H9 (cell line): ENCODE data around the gene TSPAN4. TPM values are rescaled to one million over a fixed set of nuclear protein-coding genes. Genes with fewer than 3 reads are reported as not detected.

Source experiments
- DNase-seq: peaks from one replicate; pipeline ENCODE4 v3.0.0-alpha.2; 2017
- H2AFZ ChIP-seq: one replicate; pipeline ENCODE4 v1.6.1; 2013; ENCODE audit warnings: mild to moderate bottlenecking, low read length, control low read depth, moderate library complexity
- H2AK5ac ChIP-seq: 2 replicates; pipeline ENCODE4 v1.6.1; 2013; ENCODE audit warnings: low read length, control low read depth, mixed read lengths; ENCODE audit not compliant: insufficient read length
- H2BK120ac ChIP-seq: one replicate; pipeline ENCODE4 v1.6.1; 2013; ENCODE audit warnings: low read depth, mild to moderate bottlenecking, low read length, control low read depth, inconsistent platforms; ENCODE audit not compliant: poor library complexity, severe bottlenecking
- H2BK12ac ChIP-seq: 2 replicates; pipeline ENCODE4 v1.6.1; 2013; ENCODE audit warnings: low read length, control low read depth, mixed read lengths, low read depth; ENCODE audit not compliant: insufficient read length
- H2BK15ac ChIP-seq: 2 replicates; pipeline ENCODE4 v1.6.1; 2013; ENCODE audit warnings: low read depth, low read length, control low read depth
- H2BK20ac ChIP-seq: one replicate; pipeline ENCODE4 v1.6.1; 2013; ENCODE audit warnings: low read depth, mild to moderate bottlenecking, low read length, control low read depth, inconsistent platforms; ENCODE audit not compliant: poor library complexity, severe bottlenecking
- H2BK5ac ChIP-seq: 2 replicates; pipeline ENCODE4 v1.6.1; 2013; ENCODE audit warnings: low read length, control low read depth, mixed read lengths; ENCODE audit not compliant: insufficient read length
- H3K14ac ChIP-seq: 2 replicates; pipeline ENCODE4 v1.6.1; 2013; ENCODE audit warnings: low read length, control low read depth; ENCODE audit not compliant: insufficient read depth
- H3K18ac ChIP-seq: 2 replicates; pipeline ENCODE4 v1.6.1; 2013; ENCODE audit warnings: low read depth, mild to moderate bottlenecking, mixed read lengths, low read length, control low read depth; ENCODE audit not compliant: insufficient read length
- H3K23ac ChIP-seq: 2 replicates; pipeline ENCODE4 v1.6.1; 2013; ENCODE audit warnings: low read length, control low read depth, mixed read lengths, low read depth; ENCODE audit not compliant: insufficient read length
- H3K23me2 ChIP-seq: 2 replicates; pipeline ENCODE4 v1.6.1; 2013; ENCODE audit warnings: low read depth, mild to moderate bottlenecking, mixed read lengths, low read length, control low read depth; ENCODE audit not compliant: insufficient read length, poor library complexity, severe bottlenecking
- H3K27ac ChIP-seq: 2 replicates; pipeline ENCODE4 v1.5.1; 2013; ENCODE audit warnings: low read length, control low read depth, mixed read lengths, low read depth; ENCODE audit not compliant: insufficient read length
- H3K27me3 ChIP-seq: 2 replicates; pipeline ENCODE4 v1.6.1; 2013; ENCODE audit warnings: low read length, control low read depth, inconsistent platforms; ENCODE audit not compliant: insufficient read depth
- H3K4ac ChIP-seq: 2 replicates; pipeline ENCODE4 v1.6.1; 2013; ENCODE audit warnings: low read depth, mild to moderate bottlenecking, control low read depth, inconsistent platforms, low read length, moderate library complexity
- H3K4me1 ChIP-seq: 2 replicates; pipeline ENCODE4 v1.6.1; 2013; ENCODE audit warnings: low read length, control low read depth, inconsistent platforms; ENCODE audit not compliant: insufficient read depth
- H3K4me2 ChIP-seq: 2 replicates; pipeline ENCODE4 v1.6.1; 2013; ENCODE audit warnings: low read length, control low read depth, mixed read lengths; ENCODE audit not compliant: insufficient read length, insufficient read depth
- H3K56ac ChIP-seq: 2 replicates; pipeline ENCODE4 v1.6.1; 2013; ENCODE audit warnings: low read depth, mild to moderate bottlenecking, mixed read lengths, low read length, control low read depth; ENCODE audit not compliant: insufficient read length
- H3K79me1 ChIP-seq: 2 replicates; pipeline ENCODE4 v1.6.1; 2013; ENCODE audit warnings: low read depth, mild to moderate bottlenecking, moderate library complexity, low read length, control low read depth, inconsistent platforms; ENCODE audit not compliant: insufficient read depth, poor library complexity, severe bottlenecking
- H3K79me2 ChIP-seq: 2 replicates; pipeline ENCODE4 v1.6.1; 2013; ENCODE audit warnings: low read length, control low read depth, inconsistent platforms; ENCODE audit not compliant: insufficient read depth
- H3K9ac ChIP-seq: 2 replicates; pipeline ENCODE4 v1.6.1; 2013; ENCODE audit warnings: low read length, control low read depth, mixed read lengths; ENCODE audit not compliant: insufficient read length; ENCODE audit errors: extremely low read depth
- H3K9me3 ChIP-seq: one replicate; pipeline ENCODE4 v1.6.1; 2013; ENCODE audit warnings: low read depth, low read length, inconsistent platforms; ENCODE audit not compliant: control insufficient read depth
- H3T11ph ChIP-seq: one replicate; pipeline ENCODE4 v1.6.1; 2013; ENCODE audit warnings: mild to moderate bottlenecking, low read length, control low read depth, inconsistent platforms
- H4K20me1 ChIP-seq: one replicate; pipeline ENCODE4 v1.6.1; 2013; ENCODE audit not compliant: control insufficient read depth, insufficient read length, insufficient read depth
- H4K5ac ChIP-seq: 2 replicates; pipeline ENCODE4 v1.6.1; 2013; ENCODE audit warnings: low read depth, mild to moderate bottlenecking, mixed read lengths, low read length, control low read depth; ENCODE audit not compliant: insufficient read length
- H4K8ac ChIP-seq: replicated peaks from 2 replicates; pipeline ENCODE4 v1.6.1; 2013; ENCODE audit warnings: low read length, control low read depth, mixed read lengths, low read depth; ENCODE audit not compliant: insufficient read length
- H4K91ac ChIP-seq: 2 replicates; pipeline ENCODE4 v1.6.1; 2013; ENCODE audit warnings: low read depth, mild to moderate bottlenecking, moderate library complexity, mixed read lengths, low read length, control low read depth; ENCODE audit not compliant: insufficient read length
- H3K27ac Mint-ChIP-seq, 3 experiments: 2 replicates in 2 of 3; 3 replicates in 1 of 3; pipeline ENCODE4 v1.8.0; 2020 to 2021; ENCODE audit warnings: mixed read lengths in 3 of 3, mild to moderate bottlenecking in 1 of 3, moderate library complexity in 1 of 3
- H3K27me3 Mint-ChIP-seq: 2 replicates; pipeline ENCODE4 v1.8.0; 2021; ENCODE audit warnings: low read depth, mild to moderate bottlenecking, moderate library complexity, mixed read lengths
- H3K36me3 Mint-ChIP-seq, 3 experiments: 2 replicates in 2 of 3; 3 replicates in 1 of 3; pipeline ENCODE4 v1.8.0; 2020 to 2021; ENCODE audit warnings: low read depth in 3 of 3, mixed read lengths in 3 of 3; ENCODE audit not compliant: insufficient read depth in 1 of 3
- H3K4me1 Mint-ChIP-seq, 2 experiments: 2 replicates each; pipeline ENCODE4 v1.8.0; 2020; ENCODE audit warnings: mixed read lengths in 2 of 2
- H3K4me3 Mint-ChIP-seq, 2 experiments: 2 replicates in 1 of 2; 3 replicates in 1 of 2; pipeline ENCODE4 v1.8.0; 2020 to 2021; ENCODE audit warnings: mild to moderate bottlenecking in 2 of 2, mixed read lengths in 2 of 2, moderate library complexity in 1 of 2
- H3K9me3 Mint-ChIP-seq, 2 experiments: 2 replicates in 1 of 2; 3 replicates in 1 of 2; pipeline ENCODE4 v1.8.0; 2020; ENCODE audit warnings: mild to moderate bottlenecking in 2 of 2, mixed read lengths in 2 of 2, moderate library complexity in 1 of 2
- CTCF ChIP-seq: fragments of 200-600 bp; sonication (generic); conservative IDR thresholded peaks from 3 replicates; pipeline ENCODE4 v1.8.0; 2021; ENCODE audit warnings: antibody characterized with exemption, mild to moderate bottlenecking
- WGBS: extraction: QIAGEN DNeasy Blood & Tissue Kit; methylation state at CpG from one replicate; pipeline ENCODE4 v1.1.7; 2013; ENCODE audit warnings: missing lambda C conversion rate, low lambda C conversion rate, mixed read lengths; ENCODE audit not compliant: insufficient read length; ENCODE audit errors: extremely low coverage; 5-methylcytosine and 5-hydroxymethylcytosine counted together
- total RNA-seq: library from RNA; stranded (reverse); gene quantifications from 2 replicates; pipeline ENCODE4 v1.2.1, GENCODE V29; 2021

TSPAN4 gene
- total RNA-seq, 1 experiment from 2014 or later: 64.6 TPM

- TF ChIP-seq CTCF: peak; percentile 36; the same call in 2 of the 3 replicates
- H3K4me1 Mint-ChIP-seq: peaks cover 2 to 3% of the 10 kb centered on the region in 2 experiments; a peak in 3 of 4 replicates
- H2AFZ ChIP-seq: no peak overlapping the region
- no peak overlapping the region for H3K18ac ChIP-seq
- H4K5ac ChIP-seq: no peak overlapping the region
- H3K27me3 ChIP-seq: no peaks in the 10 kb centered on the region
- no peaks in the 10 kb centered on the region for H3K9me3 ChIP-seq
- no CpG with 5 or more reads among the region's 14 CpGs for WGBS
- H3K4me2 ChIP-seq: no peak overlapping the region
- no peaks in the 10 kb centered on the region for H3K27me3 Mint-ChIP-seq
- DNase-seq: no peak
- no peak overlapping the region for H4K8ac ChIP-seq
- no peak overlapping the region for H3T11ph ChIP-seq
- H3K9me3 Mint-ChIP-seq: no peaks in the 10 kb centered on the region
- no peak overlapping the region for H3K56ac ChIP-seq
- H2BK15ac ChIP-seq: no peak overlapping the region
- H2BK120ac ChIP-seq: no peak overlapping the region
- no peak overlapping the region for H4K91ac ChIP-seq
- peaks cover 27 to 52% (median 52%) of the 10 kb centered on the region in 3 experiments for H3K36me3 Mint-ChIP-seq
- no peaks in the 10 kb centered on the region for H4K20me1 ChIP-seq
- no peak overlapping the region for H3K4me3 Mint-ChIP-seq
- no peak overlapping the region for H3K23ac ChIP-seq
- no peak overlapping the region for H2BK5ac ChIP-seq
- H3K9ac ChIP-seq: no peak overlapping the region
- no peak overlapping the region for H3K14ac ChIP-seq
- H2BK12ac ChIP-seq: no peak overlapping the region
- no peak overlapping the region; a peak in 1 of 7 replicates for H3K27ac Mint-ChIP-seq
- H3K79me1 ChIP-seq: no peaks in the 10 kb centered on the region
- H3K79me2 ChIP-seq: no peaks in the 10 kb centered on the region
- no peak overlapping the region for H3K27ac ChIP-seq
- H3K23me2 ChIP-seq: no peaks in the 10 kb centered on the region
- no peak overlapping the region for H2BK20ac ChIP-seq
- H2AK5ac ChIP-seq: no peak overlapping the region
- H3K4me1 ChIP-seq: 0 out of 2 replicates have a peak, but pooled peaks cover 2% of the 10 kb centered on the region
- H3K4ac ChIP-seq: no peak overlapping the region
Observed at GRCh38 chr11:880447-880846, 37.8 kb downstream of the TSPAN4 start.
